ENCODE results near the gene ZNF511. TPM values are rescaled to one million over a fixed set of nuclear protein-coding genes. Genes with fewer than 3 reads are reported as not detected.

Gene ZNF511
- total and polyA plus RNA-seq, 2 donors: 20.6 to 39.1 TPM

GRCh38 chr10:133285217-133285616 lies 23.5 kb upstream of the ZNF511 start:
- Histone ChIP-seq H3K36me3 (ENCODE audit: control insufficient read depth in 2 of 2, insufficient read depth in 2 of 2, low read length in 1 of 2) (peaks cover 58 to 92% of the 10 kb centered on the region in 2 donors), H3K9me3 (ENCODE audit: control insufficient read depth in 2 of 2, insufficient read depth in 1 of 2, low read length in 1 of 2) (no peaks in the 10 kb centered on the region), H3K27me3 (ENCODE audit: control insufficient read depth in 2 of 2, insufficient read depth in 1 of 2, low read length in 1 of 2) (no peaks in the 10 kb centered on the region), H3K27ac (ENCODE audit: low read depth in 1 of 2, low read length in 1 of 2) (no peak overlapping the region), H3K4me1 (ENCODE audit: control insufficient read depth in 2 of 2, insufficient read depth in 2 of 2, low read length in 2 of 2) (peaks cover 0 to 2% of the 10 kb centered on the region in 2 donors), H3K4me3 (ENCODE audit: low read length in 2 of 2) (no peak overlapping the region)
- no peak for DNase-seq (ENCODE audit: low read depth in 6 of 9, low spot score in 9 of 9)
- 96% methylated on average over 36 of the region's 36 CpGs for WGBS

DNA sequence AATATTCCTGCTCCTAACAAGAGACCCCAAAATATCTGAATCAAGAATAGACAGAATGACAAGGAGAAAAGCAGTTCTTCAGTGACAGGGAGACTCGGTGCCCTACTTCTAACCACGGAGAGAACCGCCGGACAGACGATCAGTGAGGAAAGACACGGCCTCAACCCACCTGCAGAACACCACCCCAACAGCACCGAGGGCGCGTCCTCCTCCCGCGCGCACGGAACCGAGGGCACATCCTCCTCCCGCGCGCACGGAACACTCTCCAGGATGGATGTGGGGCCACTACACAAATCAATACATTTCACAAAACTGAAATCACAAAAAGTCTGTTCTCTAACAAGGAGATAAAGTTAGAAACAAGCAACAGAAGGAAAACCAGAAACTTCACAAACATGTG lies 22.3 kb upstream of the ZNF511 start:
- Histone ChIP-seq H3K9me3 (ENCODE audit: control insufficient read depth in 2 of 2, insufficient read depth in 1 of 2, low read length in 1 of 2) (no peaks in the 10 kb centered on the region), H3K36me3 (ENCODE audit: control insufficient read depth in 2 of 2, insufficient read depth in 2 of 2, low read length in 1 of 2) (peaks cover 62 to 88% of the 10 kb centered on the region in 2 donors), H3K4me3 (ENCODE audit: low read length in 2 of 2) (no peak overlapping the region), H3K27me3 (ENCODE audit: control insufficient read depth in 2 of 2, insufficient read depth in 1 of 2, low read length in 1 of 2) (no peaks in the 10 kb centered on the region), H3K27ac (ENCODE audit: low read depth in 1 of 2, low read length in 1 of 2) (no peak overlapping the region), H3K4me1 (ENCODE audit: control insufficient read depth in 2 of 2, insufficient read depth in 2 of 2, low read length in 2 of 2) (no peaks in the 10 kb centered on the region)
- DNase-seq (ENCODE audit: low read depth in 6 of 9, low spot score in 9 of 9): no peak
- 93% methylated on average over 18 of the region's 18 CpGs for WGBS

- no peak overlapping the region for H3K4me3 ChIP-seq (ENCODE audit: low read length in 2 of 2)
- peaks cover 57 to 83% of the 10 kb centered on the region in 2 donors for H3K36me3 ChIP-seq (ENCODE audit: control insufficient read depth in 2 of 2, insufficient read depth in 2 of 2, low read length in 1 of 2)
- no peak for DNase-seq (ENCODE audit: low read depth in 6 of 9, low spot score in 9 of 9)
- WGBS: 96% methylated on average over 46 of the region's 46 CpGs
- no peak overlapping the region for H3K27ac ChIP-seq (ENCODE audit: low read depth in 1 of 2, low read length in 1 of 2)
- H3K9me3 ChIP-seq (ENCODE audit: control insufficient read depth in 2 of 2, insufficient read depth in 1 of 2, low read length in 1 of 2): peaks cover 0 to 2% of the 10 kb centered on the region in 2 donors
- H3K27me3 ChIP-seq (ENCODE audit: control insufficient read depth in 2 of 2, insufficient read depth in 1 of 2, low read length in 1 of 2): no peaks in the 10 kb centered on the region
- H3K4me1 ChIP-seq (ENCODE audit: control insufficient read depth in 2 of 2, insufficient read depth in 2 of 2, low read length in 2 of 2): no peaks in the 10 kb centered on the region
These were observed 20.7 kb upstream of the ZNF511 start for GRCh38 chr10:133287832-133288500.

GRCh38 chr10:133289761-133290160 lies 19.0 kb upstream of the ZNF511 start:
- no peak for DNase-seq (ENCODE audit: low read depth in 6 of 9, low spot score in 9 of 9)
- WGBS: 97% methylated on average over 24 of the region's 24 CpGs

GRCh38 chr10:133292919-133293809 lies 15.6 kb upstream of the ZNF511 start:
- peaks cover 68 to 90% of the 10 kb centered on the region in 2 donors for H3K36me3 ChIP-seq (ENCODE audit: control insufficient read depth in 2 of 2, insufficient read depth in 2 of 2, low read length in 1 of 2)
- WGBS: 98% methylated on average over 38 of the region's 38 CpGs
- peaks cover 0 to 5% of the 10 kb centered on the region in 2 donors for H3K9me3 ChIP-seq (ENCODE audit: control insufficient read depth in 2 of 2, insufficient read depth in 1 of 2, low read length in 1 of 2)
- peak overlapping the region in 1 of 2 donors; percentile 34 for H3K27ac ChIP-seq (ENCODE audit: low read depth in 1 of 2, low read length in 1 of 2)
- no peaks in the 10 kb centered on the region for H3K4me1 ChIP-seq (ENCODE audit: control insufficient read depth in 2 of 2, insufficient read depth in 2 of 2, low read length in 2 of 2)
- DNase-seq (ENCODE audit: low read depth in 6 of 9, low spot score in 9 of 9): no peak
- no peak overlapping the region for H3K4me3 ChIP-seq (ENCODE audit: low read length in 2 of 2)
- no peaks in the 10 kb centered on the region for H3K27me3 ChIP-seq (ENCODE audit: control insufficient read depth in 2 of 2, insufficient read depth in 1 of 2, low read length in 1 of 2)

More at GRCh38 chr10:133289761-133290160, 19.0 kb upstream of the ZNF511 start:
- peaks cover 67 to 83% of the 10 kb centered on the region in 2 donors for H3K36me3 ChIP-seq (ENCODE audit: control insufficient read depth in 2 of 2, insufficient read depth in 2 of 2, low read length in 1 of 2)
- no peak overlapping the region for H3K27ac ChIP-seq (ENCODE audit: low read depth in 1 of 2, low read length in 1 of 2)
- no peak overlapping the region for H3K4me3 ChIP-seq (ENCODE audit: low read length in 2 of 2)
- no peaks in the 10 kb centered on the region for H3K4me1 ChIP-seq (ENCODE audit: control insufficient read depth in 2 of 2, insufficient read depth in 2 of 2, low read length in 2 of 2)
- peaks cover 0 to 5% of the 10 kb centered on the region in 2 donors for H3K9me3 ChIP-seq (ENCODE audit: control insufficient read depth in 2 of 2, insufficient read depth in 1 of 2, low read length in 1 of 2)
- no peaks in the 10 kb centered on the region for H3K27me3 ChIP-seq (ENCODE audit: control insufficient read depth in 2 of 2, insufficient read depth in 1 of 2, low read length in 1 of 2)

DNA sequence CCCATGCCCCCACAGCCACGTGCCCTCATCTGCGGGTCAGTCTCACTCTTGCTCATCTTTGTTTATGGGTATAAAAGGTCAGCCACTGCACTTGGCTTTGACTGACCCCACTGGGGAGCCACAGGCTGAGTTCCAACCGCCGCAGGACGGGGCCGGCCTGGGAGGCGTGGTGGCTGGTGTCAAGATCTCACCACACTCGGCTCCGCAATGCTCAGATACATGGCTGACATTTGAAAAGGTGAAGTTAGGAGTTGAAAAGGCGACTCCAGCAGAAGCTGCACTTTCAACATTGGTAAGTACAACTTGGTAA lies 14.9 kb upstream of the ZNF511 start:
- Histone ChIP-seq H3K4me1 (ENCODE audit: control insufficient read depth in 2 of 2, insufficient read depth in 2 of 2, low read length in 2 of 2) (no peaks in the 10 kb centered on the region), H3K4me3 (ENCODE audit: low read length in 2 of 2) (no peak overlapping the region), H3K27me3 (ENCODE audit: control insufficient read depth in 2 of 2, insufficient read depth in 1 of 2, low read length in 1 of 2) (no peaks in the 10 kb centered on the region), H3K27ac (ENCODE audit: low read depth in 1 of 2, low read length in 1 of 2) (peak overlapping the region in 1 of 2 donors; percentile 34), H3K36me3 (ENCODE audit: control insufficient read depth in 2 of 2, insufficient read depth in 2 of 2, low read length in 1 of 2) (peaks cover 70 to 90% of the 10 kb centered on the region in 2 donors), H3K9me3 (ENCODE audit: control insufficient read depth in 2 of 2, insufficient read depth in 1 of 2, low read length in 1 of 2) (peaks cover 0 to 5% of the 10 kb centered on the region in 2 donors)
- WGBS: 99% methylated on average over 10 of the region's 10 CpGs
- DNase-seq (ENCODE audit: low read depth in 6 of 9, low spot score in 9 of 9): no peak

DNA sequence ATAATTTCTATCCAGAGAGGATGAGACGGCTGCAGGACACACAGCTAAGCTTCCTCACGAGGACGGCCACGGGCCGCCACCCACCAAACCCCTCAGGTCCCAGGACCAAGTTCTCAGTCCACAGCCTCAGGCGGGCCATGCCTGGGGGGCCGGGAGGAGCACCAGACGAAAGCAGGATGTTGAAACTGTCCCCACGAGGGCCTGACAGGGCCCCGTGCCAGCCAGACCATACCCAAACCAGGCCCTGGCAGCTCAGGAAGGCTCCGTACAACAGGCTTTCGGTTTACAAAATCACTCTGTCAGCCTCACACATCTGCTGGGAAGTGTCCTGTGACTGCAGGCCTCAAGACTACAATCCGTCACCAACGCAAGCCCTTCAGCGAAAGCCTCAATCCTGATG lies 14.5 kb upstream of the ZNF511 start:
- Histone ChIP-seq H3K36me3 (ENCODE audit: control insufficient read depth in 2 of 2, insufficient read depth in 2 of 2, low read length in 1 of 2) (peaks cover 69 to 90% of the 10 kb centered on the region in 2 donors), H3K27me3 (ENCODE audit: control insufficient read depth in 2 of 2, insufficient read depth in 1 of 2, low read length in 1 of 2) (no peaks in the 10 kb centered on the region), H3K4me3 (ENCODE audit: low read length in 2 of 2) (no peak overlapping the region), H3K9me3 (ENCODE audit: control insufficient read depth in 2 of 2, insufficient read depth in 1 of 2, low read length in 1 of 2) (peaks cover 0 to 5% of the 10 kb centered on the region in 2 donors), H3K4me1 (ENCODE audit: control insufficient read depth in 2 of 2, insufficient read depth in 2 of 2, low read length in 2 of 2) (no peaks in the 10 kb centered on the region), H3K27ac (ENCODE audit: low read depth in 1 of 2, low read length in 1 of 2) (no peak overlapping the region)
- DNase-seq (ENCODE audit: low read depth in 6 of 9, low spot score in 9 of 9): no peak
- 97% methylated on average over 15 of the region's 15 CpGs for WGBS

GRCh38 chr10:133295426-133296320 lies 13.0 kb upstream of the ZNF511 start:
- Histone ChIP-seq H3K27me3 (ENCODE audit: control insufficient read depth in 2 of 2, insufficient read depth in 1 of 2, low read length in 1 of 2) (no peaks in the 10 kb centered on the region), H3K9me3 (ENCODE audit: control insufficient read depth in 2 of 2, insufficient read depth in 1 of 2, low read length in 1 of 2) (peaks cover 0 to 5% of the 10 kb centered on the region in 2 donors), H3K36me3 (ENCODE audit: control insufficient read depth in 2 of 2, insufficient read depth in 2 of 2, low read length in 1 of 2) (peaks cover 70 to 91% of the 10 kb centered on the region in 2 donors), H3K4me1 (ENCODE audit: control insufficient read depth in 2 of 2, insufficient read depth in 2 of 2, low read length in 2 of 2) (no peaks in the 10 kb centered on the region), H3K27ac (ENCODE audit: low read depth in 1 of 2, low read length in 1 of 2) (no peak overlapping the region), H3K4me3 (ENCODE audit: low read length in 2 of 2) (no peak overlapping the region)
- 97% methylated on average over 42 of the region's 42 CpGs for WGBS
- DNase-seq (ENCODE audit: low read depth in 6 of 9, low spot score in 9 of 9): no peak

All from thymus (tissue), 11 donors.